Nucleus accumbens (tissue), 56 donors: ENCODE measurements around the gene MAST4.

Experiments
- DNase-seq, 56 donors: peaks; one replicate each; lab custom pipeline; 2025; lab: John Stamatoyannopoulos, UW

The MAST4 gene

DNA sequence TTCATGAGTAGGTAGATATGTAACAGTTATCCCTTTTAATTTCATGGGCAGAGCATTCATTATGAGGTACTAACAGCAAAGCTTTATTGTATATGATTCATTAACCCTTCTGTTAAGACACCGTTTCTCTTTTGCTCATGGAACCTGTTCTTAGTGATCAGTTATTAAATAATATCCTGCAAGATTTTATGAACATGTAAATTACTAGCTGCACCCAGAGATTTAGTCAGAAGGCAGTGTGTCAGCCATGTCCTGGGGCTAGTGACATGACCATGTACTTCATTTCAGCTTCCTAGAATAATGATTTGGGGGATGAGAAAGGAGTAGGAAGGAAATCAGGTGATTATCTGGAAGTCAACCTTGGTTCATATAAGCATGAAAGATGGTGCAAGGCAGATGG, 7.0 kb downstream of the MAST4 start:
- DNase-seq: no peak

DNA sequence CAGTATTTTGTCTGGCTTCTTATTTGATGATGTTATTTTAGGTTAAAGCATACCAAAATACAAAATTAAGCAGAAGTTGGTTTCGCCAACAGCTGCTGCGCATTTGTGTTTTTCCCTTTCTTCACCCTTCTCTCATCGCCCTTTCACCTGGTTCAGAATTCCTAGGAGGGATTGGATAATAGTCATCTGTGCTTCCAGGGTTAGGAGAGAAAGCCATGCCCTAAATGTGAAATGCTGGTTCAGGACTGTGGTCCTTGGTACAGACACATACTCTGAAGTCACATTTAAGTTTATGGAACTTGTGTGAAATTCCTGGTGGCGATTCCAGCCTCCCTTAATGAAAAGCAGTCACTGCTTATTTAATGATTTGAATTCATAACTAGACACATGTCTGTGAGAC, 7.7 kb downstream of the MAST4 start:
- no peak for DNase-seq

DNA sequence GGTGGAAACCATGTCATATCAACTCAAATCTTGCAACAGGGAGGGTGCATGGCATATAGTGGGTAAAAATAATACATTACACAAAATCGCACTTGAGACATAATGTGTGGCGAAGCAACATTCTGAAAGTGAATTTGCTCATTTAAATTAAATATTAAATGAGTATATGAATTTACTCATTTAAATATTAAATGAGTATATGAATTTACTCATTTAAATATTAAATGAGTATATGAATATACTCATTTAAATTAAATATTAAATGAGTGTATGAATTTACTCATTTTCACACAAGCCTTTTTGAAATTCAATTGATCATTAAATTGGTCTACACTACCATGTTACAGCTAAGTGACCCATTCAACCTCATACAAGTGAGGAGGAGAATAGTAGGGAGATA, 10.5 kb downstream of the MAST4 start:
- DNase-seq: no peak

DNA sequence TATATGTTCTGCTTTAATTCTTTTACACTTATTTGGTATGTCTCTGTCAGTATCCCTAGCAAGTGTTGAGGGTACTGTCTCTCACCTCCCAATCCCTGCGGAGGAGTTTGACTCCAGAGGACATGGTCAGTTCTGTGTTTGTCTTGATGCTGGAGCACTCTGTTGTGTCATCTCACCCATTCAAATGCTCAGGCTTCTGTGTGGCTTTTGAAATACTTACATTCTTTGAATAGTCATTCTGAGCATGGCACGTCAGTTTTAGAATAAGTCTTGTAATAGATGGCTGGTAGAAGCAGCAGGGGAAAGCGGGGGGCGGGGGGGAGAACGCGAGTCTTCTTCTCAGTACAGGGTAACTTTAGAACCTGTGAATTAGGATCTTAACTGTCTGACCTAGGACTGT, 12.3 kb downstream of the MAST4 start:
- DNase-seq: no peak

DNA sequence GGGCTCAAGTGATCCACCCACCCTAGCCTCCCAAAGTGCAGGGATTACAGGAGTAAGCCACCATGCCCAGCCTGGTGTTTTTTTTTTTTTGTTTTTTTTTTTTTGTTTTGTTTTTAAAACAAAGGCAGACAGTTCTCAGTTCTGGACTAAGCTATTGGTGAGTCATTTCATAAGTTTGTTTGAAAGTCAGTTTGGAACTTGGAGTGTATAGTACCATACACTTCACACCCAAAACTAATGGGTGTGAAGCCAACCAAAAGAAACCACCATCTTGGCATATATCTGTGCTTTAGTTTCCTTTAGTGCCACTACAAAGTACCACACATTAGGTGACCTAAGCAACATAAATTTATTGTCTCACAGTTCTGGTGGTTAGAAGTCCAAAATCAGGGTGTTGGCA, 13.4 kb downstream of the MAST4 start:
- no peak for DNase-seq

DNA sequence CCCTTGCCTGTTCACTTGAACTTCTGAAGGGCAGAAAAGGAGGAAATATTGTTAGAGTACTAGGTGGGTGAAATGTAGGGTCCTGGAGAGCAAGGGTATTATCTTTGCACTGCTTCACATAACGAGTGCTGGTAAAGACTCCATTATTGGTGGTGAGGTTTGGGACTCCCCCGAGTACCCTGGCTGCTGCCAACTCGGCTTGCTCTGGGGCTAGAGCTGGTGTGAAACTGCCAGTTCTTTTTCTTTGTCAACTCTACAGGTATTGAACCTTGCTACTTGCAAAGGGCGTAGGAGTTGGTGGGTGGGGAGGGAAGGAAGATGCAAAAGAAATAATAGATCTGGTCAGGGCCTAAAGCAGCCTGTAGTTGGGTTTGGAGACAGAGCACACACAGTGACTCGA, 16.0 kb downstream of the MAST4 start:
- DNase-seq: no peak

DNA sequence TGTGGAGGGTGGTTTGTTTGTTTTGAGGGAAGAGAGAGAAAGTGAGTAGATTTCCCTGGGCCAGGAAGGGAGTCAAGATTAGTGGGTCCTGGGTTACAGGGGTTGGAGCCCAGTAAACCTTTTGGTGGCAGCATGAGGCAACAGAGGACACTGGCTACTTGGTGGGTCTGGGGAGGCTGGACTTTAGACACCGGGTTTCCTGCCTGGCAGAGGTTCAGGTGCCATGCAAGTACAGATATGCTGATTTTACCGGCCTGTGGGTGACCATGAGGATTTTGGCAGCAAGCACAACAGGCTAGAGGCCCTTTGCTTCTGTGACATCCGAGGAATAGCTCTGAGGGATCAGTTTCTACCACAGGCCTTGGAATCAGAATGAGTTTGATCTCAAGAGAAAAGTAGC, 18.9 kb downstream of the MAST4 start:
- no peak for DNase-seq

DNA sequence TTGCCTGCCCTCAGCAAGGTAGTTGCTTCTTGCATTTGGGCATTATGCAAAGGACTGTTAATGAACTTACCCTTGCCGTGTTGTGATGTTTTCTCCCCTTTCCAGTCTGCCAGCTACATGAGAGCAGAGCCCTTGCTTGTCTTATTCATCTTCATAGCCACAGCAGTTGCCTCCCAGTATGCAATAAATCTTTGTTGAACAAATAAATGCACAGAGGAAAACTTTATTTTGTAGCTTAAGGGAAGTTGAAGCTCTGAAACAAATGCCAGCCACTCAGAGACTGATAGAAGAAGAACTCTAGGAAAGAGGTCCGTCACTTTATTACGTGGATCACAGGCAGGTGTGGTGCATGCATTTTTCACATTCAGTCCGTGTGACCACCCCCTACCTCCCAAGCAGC, 19.7 kb downstream of the MAST4 start:
- no peak for DNase-seq

DNA sequence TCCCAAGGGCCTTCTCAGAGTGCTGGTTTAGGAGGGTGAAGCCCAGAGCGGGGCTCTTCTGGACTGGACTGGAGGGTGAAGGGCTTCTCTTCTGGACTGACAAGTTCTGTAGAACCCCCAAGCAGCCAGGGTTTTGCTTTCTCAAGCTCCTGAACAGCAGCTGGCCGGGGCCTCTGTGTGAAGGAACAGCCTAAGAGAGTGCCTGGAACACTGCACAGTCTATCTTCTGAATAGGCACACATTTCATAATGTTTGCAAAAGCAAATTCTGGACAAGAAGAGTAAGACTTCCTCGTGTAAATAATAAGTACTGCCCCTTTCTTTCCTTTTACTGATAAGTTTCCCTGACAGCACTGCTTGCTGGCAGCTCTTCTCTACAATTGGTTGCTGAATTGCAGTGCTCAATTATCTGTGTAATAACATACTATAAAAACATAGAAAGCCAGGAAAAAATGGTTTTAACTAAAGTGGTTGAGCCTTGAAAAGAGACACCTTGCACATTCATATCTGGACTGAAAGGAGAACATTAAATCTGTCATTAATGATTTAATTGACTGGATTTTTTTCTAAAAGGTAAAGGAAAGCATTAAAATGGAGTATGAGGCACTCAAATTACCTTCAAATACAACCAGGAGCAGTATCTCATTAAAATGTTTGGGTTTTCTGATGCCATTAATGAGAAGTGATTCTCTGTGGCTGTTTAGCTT, 20.5 kb downstream of the MAST4 start:
- DNase-seq: no peak

DNA sequence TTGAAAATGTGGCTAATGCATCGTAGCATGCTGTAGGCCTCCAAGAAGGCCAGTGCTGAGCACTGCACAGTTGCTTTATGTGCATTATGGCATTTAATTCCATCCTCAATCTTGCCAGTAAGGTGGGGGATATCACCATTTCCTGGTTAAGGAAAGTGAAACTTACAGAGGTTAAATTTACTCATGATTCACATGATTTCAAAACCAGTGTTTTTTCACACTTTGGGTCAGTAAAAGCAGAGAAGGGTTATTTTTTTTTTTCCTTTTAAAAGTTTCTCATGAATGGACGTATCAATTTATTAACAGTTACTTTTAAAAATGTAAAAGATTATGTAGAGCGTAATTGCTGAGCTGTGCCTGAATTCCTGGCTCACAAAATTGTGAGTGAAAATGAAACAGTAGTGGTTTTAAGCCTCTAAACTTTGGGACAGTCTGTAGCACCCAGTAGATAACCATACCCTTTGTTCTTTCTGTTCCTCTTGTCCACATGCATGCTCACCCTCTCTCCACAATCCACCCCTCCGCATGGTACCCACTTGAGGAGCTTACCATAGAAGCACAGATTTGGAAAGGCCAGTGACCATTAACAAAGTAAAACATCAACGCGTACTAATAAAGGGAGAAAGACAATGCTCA, 21.2 kb downstream of the MAST4 start:
- no peak for DNase-seq

DNA sequence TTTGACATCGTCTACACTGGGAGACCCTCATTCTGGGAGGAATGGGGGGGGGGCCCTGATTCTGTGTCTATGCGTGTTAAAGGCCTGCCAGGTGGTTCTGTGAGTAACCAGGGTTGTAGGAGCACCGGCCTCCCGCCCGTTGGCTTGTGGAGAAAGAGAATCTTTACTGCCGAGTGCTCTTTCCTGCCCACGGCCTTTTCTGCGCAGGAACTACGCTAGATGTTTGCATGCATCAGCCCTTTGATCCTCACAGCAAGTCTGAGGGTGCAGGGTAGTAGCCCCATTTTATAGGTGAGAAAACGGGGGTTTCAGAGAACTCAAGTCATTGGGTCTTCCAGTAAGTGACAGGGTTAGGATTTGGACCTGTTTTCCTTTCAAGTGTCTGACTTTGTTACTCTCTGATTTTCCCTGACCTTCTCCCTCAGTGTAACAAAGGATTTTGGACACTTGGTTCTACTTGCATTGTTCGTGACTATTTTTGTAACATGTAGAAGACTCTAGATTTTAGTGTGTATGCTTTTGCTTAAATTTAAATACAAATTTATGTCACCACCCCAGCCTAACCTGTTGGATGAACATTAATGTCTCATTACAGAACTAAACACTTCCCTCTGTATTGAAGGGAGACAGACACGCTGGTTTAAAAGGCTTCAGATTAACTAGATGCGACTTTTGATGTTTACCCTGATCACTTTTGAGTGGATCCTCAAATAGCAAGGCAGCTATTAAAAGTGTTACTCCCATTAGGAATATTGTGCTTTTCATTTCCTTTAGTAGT, 22.0 kb downstream of the MAST4 start:
- DNase-seq: no peak

DNA sequence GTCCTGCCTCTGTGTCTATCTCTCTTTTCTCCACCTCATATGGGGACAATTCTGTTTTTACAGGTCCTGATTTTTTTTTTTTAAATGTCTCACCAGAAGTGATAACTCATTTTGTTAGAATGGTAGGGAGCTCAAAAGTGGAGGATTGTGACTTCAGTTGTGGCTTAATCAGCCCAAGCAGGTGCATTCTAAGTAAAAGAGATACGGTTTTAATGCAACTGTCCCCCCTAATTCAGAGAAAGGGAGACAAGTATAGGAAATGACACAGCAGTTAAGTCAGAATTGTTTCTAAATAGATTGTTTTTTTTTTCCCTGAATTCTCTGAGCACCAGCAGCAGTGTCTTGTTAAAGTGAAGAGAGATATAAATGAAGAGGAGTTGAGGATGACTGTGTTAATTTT, 24.5 kb downstream of the MAST4 start:
- no peak for DNase-seq

DNA sequence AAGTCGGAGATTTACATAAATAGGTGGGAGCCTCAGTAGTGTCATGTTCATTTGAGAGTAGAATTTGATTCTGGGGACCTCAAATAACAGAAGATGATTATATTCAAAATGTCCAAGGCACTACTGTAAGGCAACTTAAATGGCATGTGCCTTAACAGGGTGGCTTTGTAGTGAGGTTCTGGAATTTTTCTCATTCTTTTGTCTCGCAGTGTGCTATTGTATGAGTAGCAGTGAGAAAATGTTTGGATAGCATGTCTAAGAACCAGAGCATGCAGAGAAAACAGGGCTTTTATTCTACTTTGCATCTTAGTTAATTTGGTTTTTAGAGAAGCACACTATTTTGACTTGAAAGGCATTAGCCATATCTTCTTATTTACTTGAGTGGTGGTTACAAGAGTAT, 25.0 kb downstream of the MAST4 start:
- no peak for DNase-seq

DNA sequence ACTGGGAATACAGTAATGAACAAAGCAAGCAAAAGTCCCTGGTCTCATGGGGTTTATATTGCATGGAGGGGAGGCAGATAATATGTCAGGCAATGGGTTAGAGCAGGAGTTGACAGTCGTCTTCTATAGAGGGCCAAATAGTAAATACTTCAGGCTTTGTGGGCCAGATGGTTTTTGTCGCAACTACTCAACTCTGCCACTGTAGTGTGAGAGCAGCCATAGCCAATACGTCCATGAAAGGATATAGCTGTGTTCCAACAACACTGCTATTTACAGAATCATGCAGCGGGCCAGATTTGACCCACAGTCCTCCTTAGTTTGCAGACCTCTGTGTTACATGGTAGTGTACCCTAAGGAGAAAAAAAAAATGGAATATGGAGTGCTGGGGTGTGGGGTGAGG, 25.5 kb downstream of the MAST4 start:
- DNase-seq: no peak

DNA sequence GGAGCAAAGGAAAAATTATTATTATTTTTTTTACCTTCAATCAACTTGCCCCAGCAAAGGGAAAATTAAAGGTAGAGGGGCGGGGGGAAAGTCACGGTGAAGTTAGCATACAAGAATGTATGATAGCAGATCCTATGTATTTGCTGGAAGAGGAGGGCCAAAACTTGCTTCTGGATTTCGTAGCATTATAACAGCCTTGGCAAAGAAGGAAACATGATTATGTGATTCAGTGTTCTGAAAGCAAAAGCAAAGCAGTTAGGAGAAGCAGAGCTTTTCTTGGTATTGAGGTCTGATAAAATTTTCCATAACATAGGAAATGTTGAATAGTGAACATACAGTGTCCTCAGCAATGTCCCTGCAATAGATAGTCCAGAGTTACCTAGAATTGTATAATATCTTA, 32.4 kb downstream of the MAST4 start:
- DNase-seq: no peak

DNA sequence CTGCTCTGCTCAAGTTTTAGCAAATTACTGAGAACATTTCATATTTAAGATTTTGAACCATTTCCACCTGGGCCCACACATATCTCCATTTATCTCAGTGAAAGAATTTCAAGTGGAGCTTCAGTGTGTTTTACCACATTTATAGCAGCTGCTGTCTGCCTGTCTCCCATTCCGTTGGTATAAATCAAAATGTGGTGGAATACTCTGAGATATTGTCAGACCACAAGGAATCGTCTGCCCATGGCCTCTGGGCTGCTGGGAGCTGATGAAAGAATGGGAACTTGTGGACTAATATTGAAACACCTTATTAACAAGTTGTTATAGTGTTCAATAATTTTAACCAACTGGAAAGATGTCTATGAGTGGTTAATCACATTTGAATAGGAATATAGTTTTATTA, 33.3 kb downstream of the MAST4 start:
- no peak for DNase-seq

DNA sequence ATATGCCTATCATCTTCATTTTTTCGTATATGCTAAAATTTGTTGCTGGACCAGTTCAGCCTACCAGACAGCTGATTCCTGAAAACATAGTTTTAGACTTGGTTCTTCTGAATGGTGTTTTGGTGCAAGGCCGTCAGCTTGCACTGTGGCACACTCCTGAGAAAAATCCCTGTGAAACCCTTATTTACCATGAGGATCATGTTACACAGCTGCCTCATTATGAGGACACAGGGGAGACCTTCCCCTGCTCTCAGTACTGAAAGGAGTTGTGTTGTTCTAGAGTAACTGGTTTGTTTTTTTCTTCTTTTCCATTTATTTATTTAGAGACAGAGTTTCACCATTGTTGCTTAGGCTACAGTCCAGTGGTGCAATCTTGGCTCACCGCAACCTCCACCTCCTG, 37.6 kb downstream of the MAST4 start:
- no peak for DNase-seq

DNA sequence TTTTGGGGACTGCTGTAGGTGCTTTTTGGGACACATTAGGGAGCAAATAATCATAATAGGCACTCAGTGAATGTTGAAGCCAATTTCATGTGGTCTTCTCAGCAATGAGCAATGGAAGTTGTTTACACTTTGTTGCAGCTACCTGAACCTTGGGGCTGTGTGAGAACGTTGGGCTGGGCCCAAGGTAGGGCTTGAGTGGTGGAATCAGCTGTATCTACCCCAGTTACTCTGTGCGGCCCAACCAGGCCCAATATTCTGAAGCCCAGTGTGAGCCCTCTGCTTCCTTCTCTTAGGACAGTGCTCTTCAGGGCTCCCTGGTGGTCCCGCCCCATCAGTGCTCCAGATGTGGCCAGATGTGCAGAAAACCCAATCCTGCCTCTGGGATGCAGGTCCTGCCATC, 38.4 kb downstream of the MAST4 start:
- no peak for DNase-seq

DNA sequence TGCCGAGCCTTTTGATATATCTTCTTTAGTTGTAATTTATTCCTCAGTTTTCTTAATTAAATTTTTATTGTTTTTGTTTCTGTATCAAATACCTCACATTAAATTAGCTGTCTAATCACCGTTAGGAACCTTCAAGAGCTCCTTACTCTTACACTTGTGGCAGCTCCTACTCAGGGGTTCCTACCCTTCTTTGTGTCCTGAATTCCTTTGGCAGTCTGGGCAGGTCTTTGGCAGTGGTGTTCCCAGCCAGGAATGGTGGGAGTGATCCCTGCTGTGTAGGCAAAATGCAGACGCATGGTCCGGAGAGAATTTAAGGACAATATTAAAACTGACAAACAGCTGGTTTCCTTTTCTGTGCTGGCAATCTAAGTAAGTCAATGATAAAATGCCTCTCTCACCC, 41.8 kb downstream of the MAST4 start:
- no peak for DNase-seq

DNA sequence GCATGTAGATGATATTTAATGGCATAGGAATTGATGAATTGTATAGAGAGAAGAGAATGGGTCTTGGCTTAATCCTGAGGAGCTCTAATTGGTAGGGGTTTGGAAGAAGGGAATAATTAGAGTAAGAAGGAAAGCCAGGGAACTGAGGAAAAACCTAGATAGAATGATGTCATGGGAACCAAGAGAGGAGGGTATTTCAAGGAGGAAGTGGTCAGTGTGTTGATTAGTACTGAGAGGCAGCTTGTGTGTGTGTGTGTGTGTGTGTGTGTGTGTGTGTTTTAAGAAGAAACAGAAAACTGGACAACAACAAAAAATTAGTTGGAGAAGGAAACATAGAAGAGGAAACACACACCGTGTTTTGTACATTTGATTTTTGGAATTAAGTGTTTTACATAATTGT, 42.8 kb downstream of the MAST4 start:
- DNase-seq: no peak

DNA sequence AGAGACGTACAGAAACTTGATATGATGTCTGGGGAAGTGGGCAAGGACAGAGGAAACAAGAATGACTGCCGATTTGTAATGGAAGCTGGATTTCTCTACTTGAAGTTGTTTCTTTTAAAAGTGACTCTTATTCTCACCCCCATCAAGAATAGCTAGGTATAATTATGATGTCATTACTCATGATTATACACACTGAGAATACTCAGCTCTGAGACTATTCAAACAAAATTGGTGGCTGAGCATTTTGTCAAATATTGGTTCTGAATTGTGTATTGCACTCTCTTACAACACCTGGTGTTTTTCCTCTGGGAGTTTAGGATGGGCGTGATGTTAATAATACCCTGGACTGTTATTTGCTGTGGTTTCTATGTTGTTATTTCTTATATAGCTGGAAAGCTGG, 46.3 kb downstream of the MAST4 start:
- no peak for DNase-seq

DNA sequence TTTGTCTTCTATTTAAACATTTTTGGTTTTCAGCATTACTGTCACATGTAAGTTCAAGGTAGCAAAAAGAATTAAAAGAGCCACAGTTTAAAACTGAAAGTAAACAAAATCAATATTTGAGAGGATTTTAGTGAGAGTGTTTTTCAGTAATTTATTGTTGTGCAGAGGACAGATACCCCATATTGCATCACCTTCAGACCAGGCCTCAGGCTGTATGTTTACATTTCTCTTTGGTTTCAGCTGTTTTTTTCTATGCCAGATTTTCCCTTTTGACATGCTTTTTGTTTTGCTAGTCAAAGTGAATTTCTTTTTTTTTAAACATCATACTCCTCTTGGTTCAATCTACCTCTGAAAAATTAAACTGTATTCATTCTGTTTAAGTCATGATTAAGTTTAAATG, 47.2 kb downstream of the MAST4 start:
- no peak for DNase-seq
